ENCODE measurements around the gene ADM.

DNA sequence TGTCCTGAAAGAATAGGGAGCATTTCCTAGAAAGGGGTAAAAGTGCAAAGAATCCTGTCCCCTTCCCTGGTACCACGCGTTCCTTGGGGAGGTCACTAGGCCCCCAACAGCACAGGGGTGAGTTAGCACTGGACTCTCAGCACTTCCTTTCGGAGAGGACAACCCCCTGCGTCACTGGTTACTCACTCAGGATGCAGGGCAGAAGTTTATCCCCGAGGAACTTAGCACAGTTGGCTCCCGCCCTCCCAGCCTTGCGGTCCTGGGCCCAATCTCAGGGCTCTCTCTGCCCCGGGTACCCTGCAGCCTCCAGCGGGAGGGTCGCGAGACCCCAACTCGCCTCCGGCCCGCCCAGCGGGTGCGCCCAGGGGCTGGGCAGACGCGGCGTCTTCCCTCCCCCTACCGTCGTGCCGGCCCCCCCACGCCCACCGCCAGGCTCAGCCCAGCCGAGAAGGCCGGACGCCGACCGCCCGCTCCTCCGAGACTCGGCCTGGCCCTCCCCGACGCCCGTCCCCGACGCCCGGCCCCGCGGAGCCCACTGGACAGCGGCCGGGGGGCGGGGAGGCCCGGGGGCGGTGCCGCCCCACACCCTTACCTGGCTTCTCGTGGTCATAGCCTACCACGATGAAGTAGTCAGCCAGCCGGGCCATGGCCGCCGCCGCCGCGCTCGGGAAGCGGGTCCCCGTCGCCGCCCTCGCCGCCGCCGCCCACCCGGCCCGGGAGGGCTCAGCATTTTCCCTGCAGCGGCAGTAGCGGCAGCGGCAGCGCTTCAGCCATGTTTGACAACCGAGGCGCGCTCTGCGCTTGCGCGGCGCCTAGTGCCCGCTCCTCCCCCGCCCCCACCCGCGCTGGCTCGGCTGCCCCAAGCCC lies 11.2 kb upstream of the ADM start, which contains the start of gene SBF2:
- TF ChIP-seq, protein P1, sequence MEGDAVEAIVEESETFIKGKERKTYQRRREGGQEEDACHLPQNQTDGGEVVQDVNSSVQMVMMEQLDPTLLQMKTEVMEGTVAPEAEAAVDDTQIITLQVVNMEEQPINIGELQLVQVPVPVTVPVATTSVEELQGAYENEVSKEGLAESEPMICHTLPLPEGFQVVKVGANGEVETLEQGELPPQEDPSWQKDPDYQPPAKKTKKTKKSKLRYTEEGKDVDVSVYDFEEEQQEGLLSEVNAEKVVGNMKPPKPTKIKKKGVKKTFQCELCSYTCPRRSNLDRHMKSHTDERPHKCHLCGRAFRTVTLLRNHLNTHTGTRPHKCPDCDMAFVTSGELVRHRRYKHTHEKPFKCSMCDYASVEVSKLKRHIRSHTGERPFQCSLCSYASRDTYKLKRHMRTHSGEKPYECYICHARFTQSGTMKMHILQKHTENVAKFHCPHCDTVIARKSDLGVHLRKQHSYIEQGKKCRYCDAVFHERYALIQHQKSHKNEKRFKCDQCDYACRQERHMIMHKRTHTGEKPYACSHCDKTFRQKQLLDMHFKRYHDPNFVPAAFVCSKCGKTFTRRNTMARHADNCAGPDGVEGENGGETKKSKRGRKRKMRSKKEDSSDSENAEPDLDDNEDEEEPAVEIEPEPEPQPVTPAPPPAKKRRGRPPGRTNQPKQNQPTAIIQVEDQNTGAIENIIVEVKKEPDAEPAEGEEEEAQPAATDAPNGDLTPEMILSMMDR (IDR thresholded peaks at IDR 0.05): no peak
- peak in 1 of 2 donors; percentile 53 for TF ChIP-seq POLR2A (IDR thresholded peaks at IDR 0.05)

Measured in thyroid gland (tissue), 4 donors.